Measurements from ENCODE around the gene NEURL2. TPM values are rescaled to one million over a fixed set of nuclear protein-coding genes. Genes with fewer than 3 reads are reported as not detected.
A peak's percentile ranks its signal among the peaks of the same experiment; 100 is the strongest.

NEURL2 gene
- total RNA-seq, 4 donors from 2014 or later = 2.2 to 26.4 (median 17.0) TPM

- Histone ChIP-seq H3K27me3 (peaks cover 23% of the 10 kb centered on the region), H3K9me3 (no peaks in the 10 kb centered on the region), H3K4me1 (peaks cover 0 to 23% (median 5%) of the 10 kb centered on the region in 3 donors), H3K36me3 (peaks cover 0 to 6% of the 10 kb centered on the region in 2 donors), H3K27ac (peak within 1 kb of the TSS; percentile 2 to 89 (median 85)), H3K4me3 (peak within 1 kb of the TSS; percentile 34 to 60)
- 0 to 1% methylated on average over 4 to 13 of the region's 58 CpGs for WGBS, 2 donors (ENCODE audit: low coverage in 1 of 2)
- ATAC-seq = peak; percentile 35
- TF ChIP-seq POLR2A (IDR thresholded peaks at IDR 0.05) (peak; percentile 68 to 88), EP300 (IDR thresholded peaks at IDR 0.05) (no peak), CTCF (IDR thresholded peaks at IDR 0.05) (no peak), POLR2AphosphoS5 (IDR thresholded peaks at IDR 0.05) (peak; percentile 56)
Observed at GRCh38 chr20:45911486-45912343, 20.7 kb upstream of the NEURL2 start, which contains the start of gene PLTP. TSS of gene PLTP (minus strand) at chr20:45912155. CDS start at chr20:45911452, 703 bp downstream.

GRCh38 chr20:45910670-45911485, 19.9 kb upstream of the NEURL2 start:
- WGBS, 2 donors (ENCODE audit: low coverage in 1 of 2) = 2 to 6% methylated on average over 17 to 23 of the region's 43 CpGs
- Histone ChIP-seq H3K27me3 (peaks cover 23% of the 10 kb centered on the region), H3K9me3 (no peaks in the 10 kb centered on the region), H3K4me1 (peaks cover 0 to 23% (median 5%) of the 10 kb centered on the region in 3 donors), H3K4me3 (peak overlapping the region; percentile 34 to 60), H3K27ac (peak overlapping the region; percentile 2 to 89 (median 85)), H3K36me3 (peaks cover 0 to 13% of the 10 kb centered on the region in 2 donors)
- ATAC-seq = peak; percentile 93
- TF ChIP-seq POLR2AphosphoS5 (IDR thresholded peaks at IDR 0.05) = peak; percentile 65
- no peak for TF ChIP-seq EP300 (IDR thresholded peaks at IDR 0.05)
- no peak for TF ChIP-seq CTCF (IDR thresholded peaks at IDR 0.05)
- TF ChIP-seq POLR2A (IDR thresholded peaks at IDR 0.05) = peak; percentile 23 to 69

GRCh38 chr20:45909817-45910669, 19.0 kb upstream of the NEURL2 start:
- no peak for TF ChIP-seq CTCF (IDR thresholded peaks at IDR 0.05)
- TF ChIP-seq POLR2AphosphoS5 (IDR thresholded peaks at IDR 0.05) = no peak
- no peak for TF ChIP-seq EP300 (IDR thresholded peaks at IDR 0.05)
- no peak for TF ChIP-seq POLR2A (IDR thresholded peaks at IDR 0.05)
- peak overlapping the region in 1 of 2 donors; percentile 60 for H3K4me3 ChIP-seq
- peak overlapping the region in 3 of 4 donors; percentile 54 to 89 (median 82) for H3K27ac ChIP-seq
- no peaks in the 10 kb centered on the region for H3K9me3 ChIP-seq
- peaks cover 0 to 22% of the 10 kb centered on the region in 2 donors for H3K36me3 ChIP-seq
- peaks cover 0 to 23% (median 5%) of the 10 kb centered on the region in 3 donors for H3K4me1 ChIP-seq
- H3K27me3 ChIP-seq = peaks cover 19% of the 10 kb centered on the region
- WGBS, 2 donors (ENCODE audit: low coverage in 1 of 2) = 40 to 56% methylated on average over 1 to 12 of the region's 22 CpGs
- ATAC-seq = no peak

GRCh38 chr20:45909336-45909808, 18.4 kb upstream of the NEURL2 start:
- Histone ChIP-seq H3K27me3 (peaks cover 19% of the 10 kb centered on the region), H3K4me3 (no peak overlapping the region), H3K36me3 (peaks cover 0 to 28% of the 10 kb centered on the region in 2 donors), H3K9me3 (no peaks in the 10 kb centered on the region), H3K4me1 (peaks cover 0 to 23% (median 5%) of the 10 kb centered on the region in 3 donors), H3K27ac (peak overlapping the region in 1 of 4 donors; percentile 89)
- no peak for ATAC-seq
- TF ChIP-seq CTCF (IDR thresholded peaks at IDR 0.05) = no peak
- no peak for TF ChIP-seq EP300 (IDR thresholded peaks at IDR 0.05)
- TF ChIP-seq POLR2AphosphoS5 (IDR thresholded peaks at IDR 0.05) = no peak
- no peak for TF ChIP-seq POLR2A (IDR thresholded peaks at IDR 0.05)
- 82 to 83% methylated on average over 2 to 8 of the region's 12 CpGs for WGBS, 2 donors (ENCODE audit: low coverage in 1 of 2)
